Glomerular visceral epithelial cell (primary cell): ENCODE measurements around the gene TRIM26.
A peak's percentile ranks its signal among the peaks of the same experiment; 100 is the strongest.

Experiments used
- DNase-seq: peaks from one replicate; pipeline ENCODE4 v3.0.0-alpha.2; 2016; ENCODE audit errors: extremely low spot score

The TRIM26 gene

DNA sequence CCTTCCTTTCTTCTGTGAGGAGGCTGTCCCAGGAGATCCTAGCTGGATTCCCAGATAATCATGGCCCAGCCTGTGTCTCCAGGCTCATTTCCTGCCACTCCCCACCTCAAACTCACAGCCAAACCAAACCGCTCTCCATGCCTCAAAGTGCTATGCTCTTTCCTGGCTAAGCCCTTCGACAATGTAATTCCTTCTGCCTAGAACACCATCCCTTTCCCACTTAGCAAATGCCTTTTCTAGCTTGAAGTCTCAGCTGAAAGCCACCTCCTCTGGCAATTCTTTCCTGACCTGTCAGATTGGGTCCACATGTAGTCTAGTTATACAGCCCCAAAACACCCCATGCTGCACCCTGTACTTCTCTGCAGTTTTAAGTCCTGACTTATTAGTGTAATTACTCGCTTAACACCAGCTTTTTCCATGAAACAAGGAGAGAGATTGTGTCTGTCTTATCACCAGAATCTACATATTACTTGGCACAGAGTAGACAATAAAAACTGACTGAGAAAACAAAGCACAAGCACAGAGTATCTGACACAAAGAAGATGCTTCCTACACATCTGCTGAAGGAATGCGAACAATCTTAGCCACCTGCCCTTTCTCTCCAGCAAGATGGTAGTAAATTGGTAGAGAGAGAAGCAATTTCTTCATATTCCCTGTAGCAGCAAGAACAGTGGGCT is 5.4 kb downstream of the TRIM26 start:
- DNase-seq, result peak; percentile 18

DNA sequence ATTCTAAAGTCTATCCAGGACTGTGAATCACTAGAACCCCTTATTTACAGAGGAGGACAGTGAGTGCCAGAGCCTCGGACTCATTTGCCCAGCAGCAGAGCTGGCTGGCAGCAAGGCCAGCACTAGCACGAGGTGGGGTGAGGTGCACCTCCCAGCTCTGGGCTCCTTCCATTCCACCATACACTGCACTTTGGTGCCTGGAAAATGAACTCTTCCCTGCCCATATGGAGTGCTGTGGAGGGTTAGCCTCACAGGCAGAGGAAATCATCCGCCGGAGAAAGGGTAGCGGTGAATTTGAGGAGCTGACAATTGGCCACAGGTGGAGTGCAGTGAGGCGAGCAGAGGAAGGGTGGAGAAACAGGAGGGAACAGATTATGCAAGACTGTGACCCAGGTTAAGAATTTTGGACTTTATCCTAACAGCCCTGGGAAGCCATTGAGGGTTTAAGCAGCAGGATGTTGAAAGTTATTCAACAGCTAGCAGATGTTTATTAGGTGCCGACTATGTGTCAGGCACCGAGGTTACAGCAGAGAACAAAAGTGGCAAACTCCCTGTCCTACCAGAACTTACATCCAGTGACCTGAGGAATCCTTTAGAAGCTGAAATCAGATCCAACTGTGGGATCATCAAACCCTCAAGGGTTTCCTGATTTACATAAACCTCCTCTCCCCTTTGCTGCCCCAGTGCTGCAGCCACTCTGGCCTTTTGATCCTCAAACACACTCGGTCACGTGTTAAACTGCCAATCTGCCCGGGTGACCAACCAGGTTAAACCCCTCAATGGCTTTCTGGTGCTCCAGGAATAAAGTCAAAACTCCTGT is 6.2 kb downstream of the TRIM26 start:
- DNase-seq, result peak; percentile 29

DNA sequence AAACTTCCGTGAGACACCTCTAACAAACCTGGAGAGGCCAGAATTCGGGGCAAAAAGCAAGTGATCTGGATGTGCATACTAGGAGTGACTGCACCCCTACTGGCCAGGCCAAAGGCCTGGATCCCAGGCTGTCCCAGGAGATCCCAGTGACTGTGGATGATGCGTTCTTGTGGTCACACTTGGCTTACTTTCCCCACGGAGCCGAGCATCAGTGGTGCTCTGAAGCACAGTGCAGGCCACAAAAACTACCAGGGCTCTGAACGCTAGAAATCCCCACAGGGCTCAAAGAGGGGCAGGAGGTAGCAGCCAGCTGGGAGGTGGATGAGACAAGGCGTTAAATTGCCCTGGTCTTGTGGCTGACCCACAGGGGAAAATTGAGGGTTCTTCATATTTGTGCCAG is 7.1 kb downstream of the TRIM26 start:
- DNase-seq, result peak; percentile 76

DNA sequence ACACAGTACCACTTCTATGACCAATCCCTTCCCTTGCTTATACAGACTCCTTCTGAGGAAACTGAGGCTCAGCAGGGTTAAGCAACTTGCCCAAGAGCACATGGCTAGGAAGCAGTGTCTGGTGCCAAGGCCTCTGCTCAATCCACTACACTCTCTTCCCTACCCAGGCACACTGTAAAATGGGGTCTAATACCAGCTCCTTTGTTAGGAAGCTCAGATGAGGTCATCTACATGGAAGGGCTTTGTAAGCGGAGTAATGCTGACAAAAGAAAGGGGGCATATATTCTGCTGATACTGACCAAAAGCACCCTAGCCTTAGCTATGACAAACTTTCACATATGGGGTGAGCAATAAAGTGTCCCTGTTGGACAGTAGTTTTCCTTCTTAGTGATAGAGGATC is 9.1 kb downstream of the TRIM26 start:
- DNase-seq, result no peak

DNA sequence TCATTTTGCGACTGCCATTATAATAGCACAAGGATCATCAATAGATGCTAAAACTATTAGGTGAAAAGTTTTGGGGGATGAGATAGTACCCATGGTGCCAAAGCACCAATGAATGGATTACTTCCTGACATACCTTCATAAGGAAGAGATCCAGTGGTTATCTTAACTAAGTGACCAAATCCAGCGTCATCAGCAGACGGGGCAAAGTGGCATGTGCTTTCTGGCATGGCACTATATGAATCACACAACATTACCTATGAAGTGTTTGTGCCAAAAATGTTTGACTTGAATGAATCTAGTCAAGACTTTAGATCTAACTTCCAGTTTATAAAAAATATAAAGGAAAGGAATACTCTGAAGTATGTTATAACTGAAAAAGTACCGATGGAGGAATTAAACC is 10.8 kb downstream of the TRIM26 start:
- DNase-seq, result no peak

DNA sequence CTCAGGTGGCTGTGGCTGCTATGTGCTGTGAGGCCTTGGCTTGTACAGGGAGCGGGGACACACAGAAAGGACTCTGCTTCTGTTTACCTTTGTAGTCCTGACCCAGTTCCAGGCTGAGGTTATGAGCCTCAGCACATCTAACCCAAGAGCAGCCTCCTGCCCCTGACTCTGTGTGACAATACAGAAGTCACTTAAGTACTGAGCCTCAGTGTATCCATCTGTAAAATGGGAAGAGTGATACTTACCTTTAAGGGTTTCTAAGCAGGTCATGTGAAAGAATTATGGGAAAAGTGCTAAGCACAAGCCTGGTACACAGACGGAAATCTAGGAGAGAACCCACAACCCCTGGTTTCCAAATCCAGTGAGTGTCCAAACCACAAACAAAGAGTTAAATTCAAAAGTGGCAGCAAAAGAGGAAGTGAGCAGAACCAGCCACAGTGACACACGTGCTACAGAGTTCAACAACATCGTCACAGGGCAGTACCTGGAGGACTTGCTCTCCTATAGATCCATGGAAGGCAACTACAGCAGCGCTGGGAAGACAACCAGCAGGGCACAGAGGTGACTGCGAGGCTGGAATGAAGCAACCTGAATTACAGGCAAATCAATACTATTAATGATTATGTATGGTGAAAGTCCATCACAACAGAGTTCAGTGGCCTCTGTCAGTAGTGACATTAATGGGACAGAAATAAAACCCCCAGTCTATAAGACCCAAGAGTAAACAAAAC is 12.5 kb downstream of the TRIM26 start:
- no peak for DNase-seq

DNA sequence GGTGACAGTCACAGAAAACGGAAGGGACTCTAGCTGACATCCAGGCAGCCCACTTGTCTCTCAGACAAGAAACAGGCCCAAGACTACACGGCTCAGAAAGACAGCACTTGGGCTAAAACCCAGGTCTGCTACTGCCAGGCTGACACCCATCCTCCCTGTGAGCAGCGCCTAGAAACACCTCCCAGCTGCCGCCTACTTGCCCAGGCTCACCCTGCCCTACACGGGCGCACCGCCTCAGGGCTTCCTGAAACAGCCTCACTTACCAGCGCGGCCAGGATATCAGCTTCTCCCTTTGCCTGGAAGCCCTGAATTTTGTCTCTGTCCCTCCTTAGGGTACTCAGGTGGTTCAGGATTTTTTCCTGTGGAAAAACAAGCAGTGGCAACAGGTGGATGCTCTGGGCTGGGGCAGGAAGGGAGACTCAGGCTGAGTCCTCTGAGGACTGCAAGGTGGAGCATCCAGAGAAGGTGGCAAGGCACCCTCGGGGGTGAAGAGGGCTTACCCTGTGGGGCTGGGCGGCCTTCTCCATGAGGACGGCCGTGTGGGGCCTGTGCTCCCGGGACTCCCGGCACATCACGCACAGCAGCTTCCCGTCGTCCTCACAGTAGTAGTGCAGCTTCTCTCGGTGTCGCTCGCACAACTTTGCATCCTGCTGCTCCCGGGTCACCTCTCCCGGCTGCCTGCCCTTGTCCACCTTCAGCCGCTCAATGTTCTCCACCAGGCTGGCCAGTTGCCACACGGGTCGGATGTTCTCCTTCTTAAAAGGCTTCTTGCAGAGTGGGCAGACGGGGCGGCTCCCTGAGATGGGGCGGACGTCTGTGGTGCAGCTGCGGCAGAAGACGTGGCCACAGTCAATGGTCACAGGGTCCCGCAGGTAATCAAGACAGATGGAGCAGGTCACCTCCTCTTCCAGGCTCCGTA is 14.8 kb downstream of the TRIM26 start:
- no peak for DNase-seq

DNA sequence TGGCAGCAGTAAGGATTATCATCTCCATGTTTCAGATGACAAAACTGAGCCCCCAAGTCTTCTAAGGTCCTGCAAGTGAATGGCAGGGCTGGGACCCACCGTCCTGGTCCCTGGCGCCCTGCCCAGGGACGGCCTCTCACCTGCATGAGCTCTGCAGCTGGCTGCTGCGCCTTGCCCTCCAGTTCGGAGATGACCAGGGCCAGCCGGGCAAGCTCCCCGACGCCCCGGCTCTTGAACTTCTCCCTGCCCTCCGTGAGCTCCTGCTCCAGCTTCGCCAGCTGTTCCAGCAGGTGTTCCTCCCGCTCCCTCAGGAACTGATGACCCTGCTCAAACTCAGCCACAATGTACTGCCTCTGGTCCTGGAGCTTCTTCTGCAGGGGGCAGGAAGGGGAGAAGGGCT is 16.8 kb downstream of the TRIM26 start:
- DNase-seq, result no peak

DNA sequence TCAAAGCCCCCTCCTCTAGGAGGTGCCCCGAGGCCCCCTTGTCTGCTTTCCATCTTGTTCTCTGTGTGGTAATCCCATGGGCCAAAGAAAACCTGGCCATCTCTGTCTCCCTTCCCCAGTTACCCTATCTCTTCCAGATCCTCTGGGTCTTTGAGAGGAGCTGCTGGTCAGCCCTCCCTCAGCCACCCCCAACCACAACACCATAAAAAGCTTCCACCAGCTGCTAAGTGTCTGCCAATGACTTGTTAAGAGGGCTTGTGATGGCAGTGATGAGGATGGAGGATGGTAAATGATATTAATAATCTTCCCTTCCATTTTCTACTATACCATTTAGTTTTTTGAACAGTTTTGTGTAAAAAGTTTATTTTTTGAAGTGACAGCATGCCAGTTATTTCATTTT is 17.3 kb downstream of the TRIM26 start:
- DNase-seq, result no peak

DNA sequence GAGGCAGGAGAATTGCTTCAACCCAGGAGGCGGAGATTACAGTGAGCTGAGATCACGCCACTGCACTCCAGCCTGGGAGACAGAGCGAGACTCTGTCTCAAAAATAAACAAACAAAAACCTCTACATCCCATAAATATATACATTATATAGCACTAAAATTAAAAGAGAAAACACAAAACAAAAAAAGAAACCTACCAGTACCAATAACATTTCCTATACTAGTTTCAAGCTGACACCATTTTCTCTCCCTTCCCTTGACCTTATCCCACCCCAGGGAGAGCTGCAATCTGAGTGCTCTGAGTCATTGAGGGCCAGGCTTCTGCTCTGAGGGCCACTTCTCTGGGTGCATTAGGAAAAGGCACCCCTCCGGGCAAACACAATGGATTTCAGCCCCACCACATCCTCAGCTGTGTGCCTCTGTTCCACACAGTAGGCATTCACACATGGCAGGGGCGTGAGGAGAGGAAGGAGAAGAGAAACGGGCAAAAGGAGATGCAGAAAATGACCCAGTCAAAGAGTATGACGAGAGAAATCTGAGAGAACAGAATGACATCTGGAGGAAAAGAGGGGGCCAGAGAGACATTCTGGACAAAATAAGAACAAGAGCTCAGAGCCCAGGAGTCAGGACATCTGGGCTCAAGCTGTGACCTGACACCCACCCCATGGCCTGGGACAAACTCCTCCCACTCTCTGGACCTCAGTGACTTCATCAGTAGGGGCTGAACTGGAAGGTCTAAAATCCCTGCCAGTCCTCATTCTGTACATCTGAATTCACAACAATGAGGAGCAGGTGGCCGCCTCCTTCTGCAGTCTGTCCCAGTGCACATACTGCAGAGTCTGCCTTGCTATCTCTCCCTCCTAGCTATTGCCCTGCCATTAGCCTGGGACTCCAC is 18.2 kb downstream of the TRIM26 start:
- DNase-seq, result no peak

DNA sequence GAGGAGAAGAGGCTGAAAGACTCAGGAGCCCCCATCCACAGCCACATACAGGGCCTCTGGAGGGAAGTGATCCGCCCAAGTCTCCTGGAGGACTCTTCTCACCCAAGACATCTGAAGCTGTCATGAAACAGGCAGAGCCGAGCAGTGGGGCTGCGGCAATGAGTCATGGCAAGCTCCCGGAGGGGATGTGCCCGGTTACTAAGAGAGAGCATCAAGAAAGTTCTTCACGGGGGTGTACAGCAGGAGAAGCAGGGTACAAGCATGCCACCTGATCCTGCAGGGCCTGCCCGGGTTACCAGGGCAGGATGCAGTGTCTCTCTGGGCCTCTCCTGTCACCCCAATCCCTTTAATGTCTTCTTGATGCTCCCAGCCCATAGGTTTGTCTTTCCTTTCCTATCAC is 21.1 kb downstream of the TRIM26 start:
- DNase-seq, result no peak

DNA sequence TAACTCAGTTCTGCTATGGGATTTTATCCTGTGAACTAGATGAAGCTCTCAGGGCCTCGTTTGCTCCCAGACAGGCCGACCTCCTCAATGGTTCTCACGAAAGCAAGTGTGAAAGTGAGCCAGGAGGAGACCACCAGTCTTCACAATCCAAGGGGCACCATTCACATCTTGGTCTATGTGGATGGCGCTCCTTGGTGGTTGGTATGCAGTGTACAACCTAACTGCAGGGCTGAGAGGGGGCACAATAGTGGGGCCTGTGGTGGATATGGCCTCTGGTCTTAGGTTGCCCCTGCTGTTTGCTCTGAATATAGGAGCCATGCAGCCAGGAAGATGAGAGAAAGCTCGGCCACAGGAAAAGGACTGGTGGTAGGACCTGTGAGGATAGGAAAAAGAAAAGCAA is 24.7 kb downstream of the TRIM26 start:
- DNase-seq, result no peak

DNA sequence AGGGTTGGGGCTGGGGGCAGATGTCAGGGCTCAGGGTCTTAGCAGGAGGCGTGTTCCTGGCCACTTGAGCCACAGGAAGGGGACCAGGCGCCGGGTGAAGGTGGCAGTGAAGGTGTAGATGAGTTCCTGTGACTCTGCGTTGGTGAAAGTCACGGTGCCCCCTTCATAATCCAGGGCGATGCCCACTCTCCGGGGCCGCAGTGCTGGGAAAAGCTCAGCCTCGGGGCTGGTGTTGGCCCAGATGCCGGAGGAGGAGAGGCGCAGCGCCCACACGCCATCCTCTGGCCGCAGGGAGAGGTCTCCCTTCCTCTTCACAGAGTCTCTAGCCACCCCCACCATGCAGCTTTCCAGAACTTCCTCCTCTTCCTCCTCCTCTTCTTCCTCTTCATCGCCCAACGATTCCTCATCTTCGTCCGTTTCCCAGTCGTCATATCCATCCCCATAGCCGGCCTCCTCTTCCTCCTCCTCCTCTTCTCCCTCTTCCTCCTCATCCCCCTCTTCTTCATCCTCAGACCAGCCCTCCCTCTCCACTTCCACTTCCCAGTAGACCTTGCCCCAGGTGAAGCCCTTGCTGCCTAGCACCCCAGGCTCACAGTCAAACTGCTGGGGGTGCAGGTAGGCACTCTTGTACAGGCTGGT is 27.2 kb downstream of the TRIM26 start:
- DNase-seq, result no peak

DNA sequence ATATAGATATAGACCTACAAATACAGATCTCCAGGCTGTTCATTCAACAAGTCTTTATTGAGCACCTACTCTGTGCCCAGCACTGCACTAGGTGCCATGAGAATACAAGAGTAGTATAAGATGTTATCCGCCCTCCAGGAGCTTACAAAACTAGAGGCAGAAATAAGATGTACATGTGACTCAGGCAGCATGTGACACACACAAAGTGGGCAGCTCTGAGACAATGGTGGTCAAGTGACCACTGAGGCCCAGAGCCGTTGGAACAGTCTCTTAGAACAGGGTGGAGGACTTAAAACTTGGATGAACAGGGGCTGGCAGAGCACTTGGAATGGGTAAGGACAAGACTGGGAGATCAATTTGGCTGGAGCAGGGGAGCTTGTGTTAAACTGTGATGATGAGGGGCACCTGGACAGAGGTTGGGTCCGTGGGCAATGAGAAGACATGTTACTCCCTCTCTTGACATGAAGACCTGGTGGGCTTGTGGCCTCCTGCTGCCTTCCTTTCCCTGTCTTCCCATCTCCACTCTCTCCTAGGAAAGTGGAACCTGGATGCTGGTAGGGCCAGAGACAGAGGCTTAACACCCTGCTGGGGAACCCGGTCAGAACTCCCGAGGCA is 28.7 kb downstream of the TRIM26 start:
- no peak for DNase-seq

DNA sequence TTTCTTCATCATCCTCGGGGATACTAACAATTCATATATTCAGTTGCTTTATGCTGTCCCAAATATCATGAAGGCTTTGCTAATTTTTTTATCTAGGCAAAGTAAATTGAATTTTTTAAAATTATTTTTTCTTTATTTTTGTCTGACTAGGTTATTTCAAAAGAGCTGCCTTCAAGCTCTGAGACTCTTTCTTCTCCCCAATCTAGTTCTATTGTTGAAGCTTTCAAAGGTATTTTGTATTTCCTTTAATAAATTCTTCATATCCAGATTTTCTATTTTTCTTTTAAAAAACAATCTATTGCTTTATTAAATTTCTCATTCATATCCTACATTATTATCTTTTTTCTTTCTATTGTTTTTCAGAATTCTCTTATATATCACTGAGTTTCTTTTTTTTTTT is 33.1 kb downstream of the TRIM26 start:
- DNase-seq, result no peak

DNA sequence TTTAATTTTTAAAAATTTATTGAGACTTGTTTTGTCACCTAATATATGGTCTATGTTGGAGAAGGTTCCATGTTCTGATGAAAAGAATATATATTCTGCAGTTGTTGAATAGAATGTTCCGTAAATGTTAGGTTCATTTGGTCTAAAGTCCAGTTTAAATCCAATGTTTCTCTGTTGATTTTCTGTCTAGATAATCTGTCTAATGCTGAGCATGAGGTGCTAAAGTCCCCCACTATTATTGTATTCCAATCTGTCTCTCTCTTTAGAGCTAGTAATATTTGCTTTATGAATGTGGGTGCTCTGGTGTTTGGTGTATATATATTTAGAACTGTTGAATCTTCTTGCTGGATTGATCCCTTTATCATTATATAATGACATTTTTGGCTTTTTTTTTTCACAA is 34.4 kb downstream of the TRIM26 start:
- DNase-seq, result no peak

DNA sequence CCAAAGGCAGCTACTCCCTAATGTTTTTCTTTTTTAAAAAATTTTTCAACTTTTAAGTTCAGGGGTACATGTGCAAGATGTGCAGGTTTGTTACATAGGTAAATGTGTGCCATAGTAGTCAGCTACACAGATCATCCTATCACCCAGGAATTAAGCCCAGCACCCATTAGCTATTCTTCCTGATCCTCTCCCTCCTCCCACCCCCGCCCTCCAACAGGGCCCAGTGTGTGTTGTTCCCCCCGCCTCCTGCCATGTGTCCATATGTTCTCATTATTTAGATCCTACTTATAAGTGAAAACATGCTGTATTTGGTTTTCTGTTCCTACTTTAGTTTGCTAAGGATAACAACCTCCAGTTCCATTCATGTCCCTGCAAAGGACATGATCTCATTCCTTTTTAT is 37.4 kb downstream of the TRIM26 start:
- DNase-seq, result no peak

DNA sequence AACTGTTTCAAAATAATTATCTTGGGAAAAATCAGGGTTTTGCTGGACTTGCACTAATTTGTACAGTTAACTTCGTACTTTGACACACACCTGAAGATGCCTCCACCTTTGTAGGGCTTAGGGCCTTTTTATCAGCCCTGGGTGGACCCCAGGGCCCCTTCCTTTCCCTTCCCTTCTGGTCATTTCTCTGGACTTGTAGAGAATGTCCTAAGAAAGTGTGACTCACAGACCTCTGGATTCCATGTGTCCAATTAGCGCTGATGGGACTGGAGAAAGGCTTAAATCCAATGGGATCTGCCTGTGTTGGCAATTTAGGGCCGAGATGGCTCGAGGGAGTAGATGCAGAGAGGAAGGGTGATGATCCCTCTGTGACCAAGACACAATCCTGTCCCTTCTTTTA is 40.5 kb downstream of the TRIM26 start:
- no peak for DNase-seq

DNA sequence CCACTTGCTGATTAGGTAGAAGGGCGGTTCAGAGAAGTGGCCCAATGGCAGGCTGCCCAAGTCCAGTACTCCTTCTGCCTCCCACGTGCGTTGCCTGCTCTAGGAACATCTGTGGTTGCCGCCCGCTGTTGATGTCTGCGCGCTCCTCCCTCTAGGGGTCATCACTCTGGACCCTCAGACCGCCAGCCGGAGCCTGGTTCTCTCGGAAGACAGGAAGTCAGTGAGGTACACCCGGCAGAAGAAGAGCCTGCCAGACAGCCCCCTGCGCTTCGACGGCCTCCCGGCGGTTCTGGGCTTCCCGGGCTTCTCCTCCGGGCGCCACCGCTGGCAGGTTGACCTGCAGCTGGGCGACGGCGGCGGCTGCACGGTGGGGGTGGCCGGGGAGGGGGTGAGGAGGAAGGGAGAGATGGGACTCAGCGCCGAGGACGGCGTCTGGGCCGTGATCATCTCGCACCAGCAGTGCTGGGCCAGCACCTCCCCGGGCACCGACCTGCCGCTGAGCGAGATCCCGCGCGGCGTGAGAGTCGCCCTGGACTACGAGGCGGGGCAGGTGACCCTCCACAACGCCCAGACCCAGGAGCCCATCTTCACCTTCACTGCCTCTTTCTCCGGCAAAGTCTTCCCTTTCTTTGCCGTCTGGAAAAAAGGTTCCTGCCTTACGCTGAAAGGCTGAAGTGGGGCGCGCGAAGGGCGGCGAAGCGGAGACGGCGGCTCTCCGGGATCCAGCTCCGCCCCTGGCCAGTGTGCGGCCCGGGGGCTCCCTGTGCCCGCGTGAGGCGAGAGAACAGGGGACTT is 41.3 kb downstream of the TRIM26 start:
- no peak for DNase-seq
